Stimulated activated CD8-positive, alpha-beta memory T cell treated with anti-CD3 and anti-CD28 coated beads, Interleukin-12 subunit alpha, Interleukin-12 subunit beta, amount 100 ng/mL, for 24 hours (primary cell): Measurements from ENCODE around the gene CEBPZ.
A peak's percentile ranks its signal among the peaks of the same experiment; 100 is the strongest.
"Not testable (repeated sequence)": the region's sequence is repeated elsewhere in the genome, so short reads cannot be mapped to it uniquely, and the experiment has no call there.

Source experiments
- DNase-seq: peaks from one replicate; pipeline ENCODE4 v3.0.0-alpha.2; 2020; ENCODE audit errors: extremely low read depth

CEBPZ gene

GRCh38 chr2:37231241-37232130 lies at the start of gene CEBPZ, which contains the start of gene NDUFAF7:
TSS of gene CEBPZ (minus strand) at chr2:37231596. CDS start at chr2:37231567, 29 bp downstream.
TSS of gene NDUFAF7 (plus strand) at chr2:37231658. CDS start at chr2:37231706, 48 bp downstream.
- peak; percentile 77 for DNase-seq

- DNase-seq = no peak
Observed at GRCh38 chr2:37276291-37276690, 44.9 kb upstream of the CEBPZ start.

- no peak for DNase-seq
Observed at GRCh38 chr2:37274359-37274965, 43.1 kb upstream of the CEBPZ start.

GRCh38 chr2:37271376-37272067 lies 40.1 kb upstream of the CEBPZ start:
- DNase-seq = no peak

- no peak for DNase-seq
Observed at GRCh38 chr2:37268111-37268510, 36.7 kb upstream of the CEBPZ start.

GRCh38 chr2:37267685-37268084 lies 36.3 kb upstream of the CEBPZ start:
- no peak for DNase-seq

- no peak for DNase-seq
Observed at GRCh38 chr2:37263839-37264238, 32.4 kb upstream of the CEBPZ start.

- DNase-seq = no peak
Observed at GRCh38 chr2:37262522-37262921, 31.1 kb upstream of the CEBPZ start.

- DNase-seq = no peak
Observed at GRCh38 chr2:37250869-37251740, 19.7 kb upstream of the CEBPZ start.

GRCh38 chr2:37246205-37246604 lies 14.8 kb upstream of the CEBPZ start:
- no peak for DNase-seq

GRCh38 chr2:37244755-37245154 lies 13.4 kb upstream of the CEBPZ start:
- DNase-seq = no peak

- DNase-seq = no peak
Observed at GRCh38 chr2:37244017-37244416, 12.6 kb upstream of the CEBPZ start.

- DNase-seq = no peak
Observed at GRCh38 chr2:37243435-37243834, 12.0 kb upstream of the CEBPZ start.

GRCh38 chr2:37232131-37232933 lies 936 bp upstream of the CEBPZ start:
- DNase-seq = no peak

- DNase-seq = no peak
Observed at GRCh38 chr2:37230581-37230980, 815 bp downstream of the CEBPZ start.

GRCh38 chr2:37228788-37229187 lies 2.6 kb downstream of the CEBPZ start:
- DNase-seq = no peak

- no peak for DNase-seq
Observed at GRCh38 chr2:37226863-37227262, 4.5 kb downstream of the CEBPZ start.

- DNase-seq = not testable (repeated sequence)
Observed at GRCh38 chr2:37225129-37225528, 6.3 kb downstream of the CEBPZ start.

GRCh38 chr2:37224063-37224462 lies 7.3 kb downstream of the CEBPZ start:
- DNase-seq = no peak

- DNase-seq = no peak
Observed at GRCh38 chr2:37223131-37223530, 8.3 kb downstream of the CEBPZ start.

GRCh38 chr2:37219046-37219445 lies 12.3 kb downstream of the CEBPZ start:
- no peak for DNase-seq
